ENCODE data around the gene MEX3C. TPM values are rescaled to one million over a fixed set of nuclear protein-coding genes. Genes with fewer than 3 reads are reported as not detected.
A peak's percentile ranks its signal among the peaks of the same experiment; 100 is the strongest.

The MEX3C gene
- total RNA-seq, 2 experiments from 2014 or later = 46.7 to 66.9 TPM

DNA sequence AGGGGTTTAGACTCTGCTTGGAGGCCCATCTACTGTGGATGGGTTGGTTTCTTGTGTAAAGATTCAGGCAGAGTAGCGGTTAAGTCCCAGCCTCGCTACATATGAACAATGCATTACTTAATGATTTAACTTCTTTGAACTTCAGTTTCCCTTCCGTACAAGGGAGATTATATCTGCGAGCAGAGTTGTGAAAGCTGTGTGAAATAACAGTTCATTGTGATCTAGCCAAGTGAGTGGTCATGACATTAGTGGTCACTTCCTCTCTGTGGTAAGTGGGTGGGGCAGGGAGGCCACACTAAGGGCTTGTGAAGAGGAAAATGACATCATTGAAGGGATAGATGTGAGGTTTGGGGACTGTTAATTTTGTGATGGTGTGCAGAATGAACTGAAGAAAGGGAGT is 14.1 kb upstream of the MEX3C start:
- ChIA-PET CTCF (interaction anchor here (1.7 kb wide), 1 partner anchor 9 kb away, joined by 8 read pairs; no protein-coding TSS in a partner anchor), POLR2A (no interaction called here)
- Mint-ChIP-seq H3K4me3 (no peak overlapping the region), H3K9me3 (ENCODE audit: low read depth) (no peaks in the 10 kb centered on the region), H3K27ac (peak overlapping the region; percentile 33), H3K36me3 (ENCODE audit: low read depth) (no peaks in the 10 kb centered on the region), H3K4me1 (peaks cover 13% of the 10 kb centered on the region), H3K27me3 (peaks cover 3% of the 10 kb centered on the region)
- intact Hi-C loops (cut with DNase I, micrococcal nuclease) = loop anchor here in 1 of 2 experiments (1.0 to 2.0 kb wide), 2 partner anchors 14 to 23 kb away; partner anchors contain the start of gene MEX3C
- peak; percentile 93 for ATAC-seq
- peak; percentile 70 for DNase-seq

- no peaks in the 10 kb centered on the region for H3K27me3 Mint-ChIP-seq
- ATAC-seq (no peak), DNase-seq (no peak)
- intact Hi-C loops (cut with DNase I, micrococcal nuclease) = loop anchor here (1.0 to 5.0 kb wide), 11 partner anchors 14 to 910 kb away; partner anchors contain the start of genes CXXC1 (in 1 of the 2), ELAC1 (in 1 of the 2), ME2 (in 1 of the 2) and SKA1 (in 1 of the 2)
- CTCF ChIA-PET = interaction anchor here (0.6 to 2.5 kb wide), 7 partner anchors 10 to 1243 kb away, joined by 3 to 8 read pairs (median 5); no protein-coding TSS in a partner anchor
- peaks cover 23% of the 10 kb centered on the region for H3K36me3 Mint-ChIP-seq (ENCODE audit: low read depth)
- POLR2A ChIA-PET = interaction anchor here (0.7 to 1.3 kb wide), 5 partner anchors 11 to 64 kb away, joined by 3 to 5 read pairs (median 4); no protein-coding TSS in a partner anchor
- peaks cover 32% of the 10 kb centered on the region for H3K4me1 Mint-ChIP-seq
- peak overlapping the region; percentile 95 for H3K4me3 Mint-ChIP-seq
- H3K27ac Mint-ChIP-seq = peak overlapping the region; percentile 94
- H3K9me3 Mint-ChIP-seq (ENCODE audit: low read depth) = peaks cover 3% of the 10 kb centered on the region
Observed at GRCh38 chr18:51196811-51197660, 445 bp downstream of the MEX3C start.

- peaks cover 24% of the 10 kb centered on the region for H3K36me3 Mint-ChIP-seq (ENCODE audit: low read depth)
- H3K27ac Mint-ChIP-seq = peak overlapping the region; percentile 94
- H3K4me3 Mint-ChIP-seq = peak overlapping the region; percentile 95
- no peaks in the 10 kb centered on the region for H3K27me3 Mint-ChIP-seq
- CTCF ChIA-PET = interaction anchor here (0.8 to 2.5 kb wide), 7 partner anchors 10 to 171 kb away, joined by 3 to 8 read pairs (median 5); no protein-coding TSS in a partner anchor
- ATAC-seq (no peak), DNase-seq (peak; percentile 67)
- intact Hi-C loops (cut with DNase I, micrococcal nuclease) = loop anchor here (2.0 to 5.0 kb wide), 6 partner anchors 149 to 909 kb away; partner anchors contain the start of genes CXXC1 (in 1 of the 2), ELAC1 (in 1 of the 2), ME2 (in 1 of the 2) and SKA1 (in 1 of the 2)
- peaks cover 3% of the 10 kb centered on the region for H3K9me3 Mint-ChIP-seq (ENCODE audit: low read depth)
- H3K4me1 Mint-ChIP-seq = peaks cover 39% of the 10 kb centered on the region
- POLR2A ChIA-PET = interaction anchor here (1.1 to 2.0 kb wide), 5 partner anchors 10 to 42 kb away, joined by 3 to 5 read pairs (median 4); no protein-coding TSS in a partner anchor
Observed at GRCh38 chr18:51196118-51196810, 1.2 kb downstream of the MEX3C start.

DNA sequence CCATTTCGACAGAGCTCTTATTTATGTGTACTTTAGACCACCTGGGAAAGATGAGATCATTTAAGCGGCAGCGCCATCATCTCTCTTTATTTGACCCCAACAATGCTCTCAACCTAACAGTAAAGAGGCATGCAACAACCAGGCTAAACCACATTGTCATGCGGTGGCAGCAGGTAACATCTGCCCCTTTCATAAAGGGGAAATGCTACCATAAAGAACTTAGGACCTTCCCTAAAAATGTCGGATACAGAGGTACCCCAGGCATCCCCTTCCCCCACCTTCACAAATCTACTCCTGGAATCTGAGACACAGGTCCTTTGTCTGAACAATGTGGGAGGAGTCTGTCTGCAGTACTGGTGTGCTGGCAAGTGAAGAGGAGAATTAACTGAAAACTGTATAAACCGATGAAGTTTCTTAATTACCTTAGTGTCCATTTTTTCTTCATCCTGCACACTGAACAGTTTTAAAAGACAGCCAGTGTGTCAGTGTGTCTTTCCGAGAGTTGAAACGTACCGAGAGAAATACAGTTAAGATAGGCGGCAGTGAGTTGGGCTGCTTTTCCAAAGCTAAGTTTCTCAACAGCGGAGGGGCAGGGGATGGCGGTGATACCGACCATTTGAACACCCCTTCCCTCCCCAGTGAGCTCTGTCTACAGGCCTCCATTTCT is 1.9 kb downstream of the MEX3C start:
- Mint-ChIP-seq H3K4me3 (peak overlapping the region; percentile 95), H3K4me1 (peaks cover 46% of the 10 kb centered on the region), H3K27ac (peak overlapping the region; percentile 94), H3K9me3 (ENCODE audit: low read depth) (peaks cover 3% of the 10 kb centered on the region), H3K36me3 (ENCODE audit: low read depth) (peaks cover 30% of the 10 kb centered on the region), H3K27me3 (no peaks in the 10 kb centered on the region)
- DNase-seq (peak; percentile 56), ATAC-seq (peak; percentile 4)
- intact Hi-C loops (cut with DNase I, micrococcal nuclease) = loop anchor here (1.0 to 5.0 kb wide), 7 partner anchors 85 to 909 kb away; partner anchors contain the start of genes CXXC1 (in 1 of the 2), ELAC1 (in 1 of the 2), ME2 (in 1 of the 2) and SKA1 (in 1 of the 2)
- CTCF ChIA-PET = interaction anchor here (0.8 to 2.5 kb wide), 8 partner anchors 10 to 170 kb away, joined by 3 to 8 read pairs (median 4); no protein-coding TSS in a partner anchor
- POLR2A ChIA-PET = interaction anchor here (0.6 to 2.0 kb wide), 6 partner anchors 9 to 84 kb away, joined by 3 to 5 read pairs (median 3); no protein-coding TSS in a partner anchor

- peaks cover 51% of the 10 kb centered on the region for H3K4me1 Mint-ChIP-seq
- H3K36me3 Mint-ChIP-seq (ENCODE audit: low read depth) = peaks cover 30% of the 10 kb centered on the region
- intact Hi-C loops (cut with DNase I, micrococcal nuclease) = loop anchor here (1.0 to 5.0 kb wide), 3 partner anchors 85 to 168 kb away; no protein-coding TSS in a partner anchor
- H3K27ac Mint-ChIP-seq = peak overlapping the region; percentile 94
- CTCF ChIA-PET = interaction anchor here (0.9 to 1.1 kb wide), 3 partner anchors 10 to 88 kb away, joined by 3 to 5 read pairs (median 3); no protein-coding TSS in a partner anchor
- DNase-seq = no peak
- no peak for ATAC-seq
- POLR2A ChIA-PET = interaction anchor here (0.6 to 2.0 kb wide), 4 partner anchors 21 to 83 kb away, joined by 3 to 5 read pairs (median 3); no protein-coding TSS in a partner anchor
- H3K9me3 Mint-ChIP-seq (ENCODE audit: low read depth) = peaks cover 3% of the 10 kb centered on the region
- no peaks in the 10 kb centered on the region for H3K27me3 Mint-ChIP-seq
- peak overlapping the region; percentile 95 for H3K4me3 Mint-ChIP-seq
Observed at GRCh38 chr18:51195086-51195450, 2.4 kb downstream of the MEX3C start.

DNA sequence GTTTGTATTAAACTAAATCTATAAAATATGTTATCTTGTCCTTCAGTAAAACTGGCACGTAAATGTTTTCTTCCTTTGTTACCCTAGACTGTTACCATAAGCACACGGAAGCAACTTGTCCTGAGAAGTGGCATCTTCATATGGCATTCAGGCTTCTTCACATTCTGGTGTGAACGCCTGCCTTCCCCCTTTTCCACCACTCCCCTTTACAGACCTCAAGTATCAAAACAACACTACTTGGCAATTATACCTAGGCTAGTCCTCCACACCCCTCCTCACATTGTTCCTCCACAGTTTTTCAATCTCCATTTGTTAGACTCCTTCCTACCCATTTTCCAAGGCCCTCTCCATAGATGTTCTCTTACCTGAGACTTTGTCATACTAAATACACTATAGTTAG is 2.9 kb downstream of the MEX3C start:
- ChIA-PET POLR2A (interaction anchor here (0.6 to 2.0 kb wide), 5 partner anchors 21 to 83 kb away, joined by 3 to 5 read pairs (median 3); no protein-coding TSS in a partner anchor), CTCF (interaction anchor here (0.9 to 1.1 kb wide), 3 partner anchors 9 to 87 kb away, joined by 3 to 5 read pairs (median 3); no protein-coding TSS in a partner anchor)
- Mint-ChIP-seq H3K4me1 (peaks cover 54% of the 10 kb centered on the region), H3K9me3 (ENCODE audit: low read depth) (peaks cover 3% of the 10 kb centered on the region), H3K27me3 (no peaks in the 10 kb centered on the region), H3K36me3 (ENCODE audit: low read depth) (peaks cover 32% of the 10 kb centered on the region), H3K27ac (peak overlapping the region; percentile 94), H3K4me3 (peak overlapping the region; percentile 95)
- DNase-seq (no peak), ATAC-seq (no peak)
- intact Hi-C loops (cut with DNase I, micrococcal nuclease) = loop anchor here (1.0 to 5.0 kb wide), 4 partner anchors 42 to 167 kb away; no protein-coding TSS in a partner anchor

GRCh38 chr18:51193621-51194287 is 3.7 kb downstream of the MEX3C start:
- Mint-ChIP-seq H3K4me3 (peak overlapping the region; percentile 95), H3K27ac (peak overlapping the region; percentile 77), H3K4me1 (peaks cover 55% of the 10 kb centered on the region), H3K9me3 (ENCODE audit: low read depth) (no peaks in the 10 kb centered on the region), H3K36me3 (ENCODE audit: low read depth) (peaks cover 37% of the 10 kb centered on the region), H3K27me3 (no peaks in the 10 kb centered on the region)
- no peak for DNase-seq
- CTCF ChIA-PET = no interaction called here
- intact Hi-C loops (cut with DNase I, micrococcal nuclease) = loop anchor here in 1 of 2 experiments (5.0 kb wide), 1 partner anchor 41 kb away; no protein-coding TSS in a partner anchor
- POLR2A ChIA-PET = interaction anchor here (1.1 kb wide), 1 partner anchor 40 kb away, joined by 3 read pairs; no protein-coding TSS in a partner anchor
- no peak for ATAC-seq

GRCh38 chr18:51192696-51193095 is 4.8 kb downstream of the MEX3C start:
- H3K27ac Mint-ChIP-seq = peak overlapping the region; percentile 70
- H3K4me3 Mint-ChIP-seq = peak overlapping the region; percentile 32
- no peak for DNase-seq
- H3K4me1 Mint-ChIP-seq = peaks cover 59% of the 10 kb centered on the region
- H3K36me3 Mint-ChIP-seq (ENCODE audit: low read depth) = peaks cover 36% of the 10 kb centered on the region
- no peaks in the 10 kb centered on the region for H3K9me3 Mint-ChIP-seq (ENCODE audit: low read depth)
- POLR2A ChIA-PET = no interaction called here
- no peaks in the 10 kb centered on the region for H3K27me3 Mint-ChIP-seq
- CTCF ChIA-PET = interaction anchor here (1.2 to 1.3 kb wide), 2 partner anchors 10 to 24 kb away, joined by 3 to 5 read pairs; no protein-coding TSS in a partner anchor
- intact Hi-C loops (cut with DNase I, micrococcal nuclease) = loop anchor here in 1 of 2 experiments (5.0 kb wide), 1 partner anchor 40 kb away; no protein-coding TSS in a partner anchor
- no peak for ATAC-seq

DNA sequence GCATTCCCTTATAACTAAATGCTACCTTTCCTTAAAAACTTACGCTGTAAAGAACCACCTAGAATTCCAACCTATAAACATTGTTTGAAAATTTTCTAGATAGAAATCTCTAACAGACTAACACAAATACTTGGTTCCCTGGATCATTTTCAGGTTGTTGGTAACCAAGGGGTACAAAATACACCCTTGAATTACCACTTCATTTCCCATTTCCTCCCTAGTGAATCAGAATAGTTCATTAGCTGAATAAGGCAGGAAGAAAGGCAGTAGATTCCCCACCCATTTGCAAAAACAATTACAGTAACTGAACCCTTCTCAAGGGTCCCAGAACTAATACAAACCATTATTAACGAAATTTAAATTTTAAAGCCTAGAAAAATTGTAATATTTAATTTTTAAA is 5.5 kb downstream of the MEX3C start:
- H3K27me3 Mint-ChIP-seq = no peaks in the 10 kb centered on the region
- H3K4me3 Mint-ChIP-seq = no peak overlapping the region
- H3K27ac Mint-ChIP-seq = no peak overlapping the region
- peaks cover 65% of the 10 kb centered on the region for H3K4me1 Mint-ChIP-seq
- ChIA-PET POLR2A (no interaction called here), CTCF (interaction anchor here (1.2 to 1.3 kb wide), 2 partner anchors 10 to 23 kb away, joined by 3 to 5 read pairs; no protein-coding TSS in a partner anchor)
- peaks cover 37% of the 10 kb centered on the region for H3K36me3 Mint-ChIP-seq (ENCODE audit: low read depth)
- DNase-seq = no peak
- no peaks in the 10 kb centered on the region for H3K9me3 Mint-ChIP-seq (ENCODE audit: low read depth)
- intact Hi-C loops (cut with DNase I, micrococcal nuclease) = loop anchor here in 1 of 2 experiments (5.0 kb wide), 1 partner anchor 40 kb away; no protein-coding TSS in a partner anchor
- ATAC-seq = no peak

Measured in activated CD4-positive, alpha-beta T cell treated with anti-CD3 and anti-CD28 coated beads for 36 hours (primary cell).